ENCODE measurements around the gene TSPO2.

Gene TSPO2

DNA sequence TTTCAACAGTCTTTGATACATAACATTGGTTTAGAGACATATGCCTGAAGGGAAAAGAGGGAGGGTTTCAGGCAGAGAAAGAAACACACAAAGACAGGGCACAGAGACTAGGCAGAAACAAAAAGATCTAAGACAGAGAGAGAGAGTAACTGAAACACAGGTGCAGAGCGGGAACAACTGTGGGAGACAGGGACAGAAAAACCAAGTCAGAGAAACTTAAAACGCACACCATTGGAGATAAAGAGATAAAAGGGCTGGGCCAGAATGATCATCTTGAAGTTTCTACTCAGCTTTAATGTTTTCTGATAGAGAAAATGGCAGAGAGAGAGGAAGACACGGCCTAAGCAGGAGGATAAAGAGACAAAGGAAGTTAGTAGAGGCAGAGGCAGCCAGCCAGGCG lies 15.0 kb upstream of the TSPO2 start:
- no peak for DNase-seq

DNA sequence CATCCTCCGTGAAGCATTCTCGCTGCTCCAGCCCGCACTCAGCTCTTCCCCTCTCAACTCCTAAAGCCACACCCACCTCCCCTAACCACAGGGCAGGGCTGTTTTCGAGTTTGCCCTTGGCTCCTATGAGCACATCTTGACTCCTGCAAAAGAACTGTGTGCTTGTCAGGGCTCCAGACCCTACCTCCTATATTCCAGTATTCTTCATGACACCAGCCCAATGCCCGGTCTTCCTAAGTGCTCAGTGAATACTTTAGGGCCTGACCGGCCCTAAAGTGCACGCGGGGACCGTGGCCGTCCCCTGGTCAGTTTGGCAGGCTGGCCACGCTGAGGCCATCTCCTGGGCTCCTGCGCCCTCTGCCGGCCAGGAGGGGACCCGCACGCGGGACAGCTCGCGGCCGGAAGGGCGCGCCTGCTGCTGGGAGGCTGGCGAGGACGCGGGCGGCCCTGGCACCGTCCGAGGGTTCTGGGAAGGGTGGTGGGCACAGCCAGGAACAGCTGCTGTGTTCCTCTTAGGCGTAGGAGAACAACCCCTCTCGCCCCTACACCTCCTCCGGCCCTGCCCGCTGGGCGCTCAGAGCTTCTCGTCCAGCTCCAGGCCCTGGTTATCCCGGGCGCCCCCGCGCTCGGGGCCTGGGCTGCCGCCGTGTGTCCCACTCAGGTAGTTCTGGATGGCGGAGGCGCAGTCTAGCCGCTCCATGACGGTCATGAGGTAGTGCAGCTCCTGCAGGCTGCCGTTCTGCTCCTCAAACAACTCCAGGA lies 14.3 kb upstream of the TSPO2 start:
- DNase-seq, result peak in 49 of 56 donors; percentile 13 to 84 (median 41)

DNA sequence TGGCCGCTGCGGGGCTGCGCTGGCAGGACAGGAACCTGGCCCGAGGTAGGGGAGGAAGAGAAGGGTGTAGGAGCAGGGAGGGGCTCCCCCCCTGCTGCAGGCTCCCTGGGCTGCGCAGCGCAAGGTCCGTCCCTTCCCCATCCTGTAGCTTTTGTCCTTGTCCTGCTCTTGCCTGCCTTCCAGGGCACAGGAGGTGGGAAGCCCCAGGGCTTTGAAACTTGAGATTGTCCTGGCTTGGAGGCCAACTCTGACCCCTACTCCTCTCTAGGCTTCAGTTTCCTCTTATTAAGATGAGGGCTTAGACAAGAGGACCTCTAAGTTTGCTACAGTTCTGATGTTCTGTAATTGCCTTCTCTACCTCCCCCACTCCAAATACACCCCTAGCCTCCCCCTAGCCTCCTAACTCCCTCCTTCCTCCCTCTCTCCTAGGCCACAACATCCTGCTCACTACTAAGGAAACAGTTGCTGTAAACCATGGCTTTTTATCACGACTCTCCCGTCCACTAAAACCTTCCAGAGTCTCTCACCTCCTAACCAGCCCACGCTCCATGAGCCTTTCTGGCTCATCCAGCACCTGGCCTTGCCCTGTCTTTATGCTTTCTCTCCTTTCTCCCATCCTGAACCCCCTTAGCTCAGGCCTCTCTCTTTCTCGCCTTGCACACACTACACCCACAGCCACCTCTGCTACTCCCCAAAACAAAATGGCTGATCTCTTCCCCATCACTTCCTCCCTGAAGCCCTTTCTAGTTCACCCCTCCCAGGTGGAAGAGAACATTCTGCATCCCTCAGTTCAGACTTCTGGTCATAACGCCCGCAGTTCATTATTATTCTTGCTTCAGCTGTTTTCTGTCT lies 13.5 kb upstream of the TSPO2 start:
- no peak for DNase-seq

DNA sequence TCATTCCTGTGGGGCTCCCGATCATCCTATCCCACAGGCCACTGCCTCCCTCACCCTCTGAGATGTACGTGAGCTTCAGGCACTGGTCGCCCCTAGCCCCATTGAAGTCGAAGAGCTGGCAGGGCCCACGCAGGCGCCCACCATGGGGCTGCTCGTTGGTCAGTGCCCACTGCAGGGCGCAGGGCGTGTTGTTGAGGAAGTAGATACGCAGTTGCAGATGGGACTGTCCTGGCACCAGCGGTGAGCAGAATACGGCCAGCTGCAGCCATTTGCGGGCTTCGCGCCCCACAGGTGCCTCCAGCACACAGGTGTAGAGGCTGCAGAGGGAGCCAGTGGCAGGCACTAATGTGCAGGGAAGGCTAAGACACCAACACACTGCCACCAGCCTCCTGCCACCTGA lies 9.4 kb upstream of the TSPO2 start:
- DNase-seq, result no peak

DNA sequence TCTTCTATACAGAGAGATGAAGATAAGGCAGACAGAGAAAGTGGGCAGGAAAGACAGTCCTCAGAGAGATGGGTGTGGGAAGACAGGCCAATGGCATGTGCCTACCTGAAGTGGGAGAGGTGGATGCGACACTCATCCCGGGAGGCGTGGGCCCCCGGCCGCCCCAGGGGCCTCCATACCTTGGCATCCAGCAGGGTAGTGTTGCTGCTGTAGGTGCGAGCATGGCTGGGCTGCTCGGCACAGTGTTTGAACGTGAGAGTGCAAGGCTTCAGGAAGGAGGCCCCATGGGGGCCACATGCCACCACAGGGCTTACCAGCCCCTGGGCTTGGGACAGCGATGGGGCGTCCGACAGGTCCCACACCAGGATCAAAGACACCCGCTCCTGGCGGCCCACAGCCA lies 8.5 kb upstream of the TSPO2 start:
- DNase-seq, result no peak

DNA sequence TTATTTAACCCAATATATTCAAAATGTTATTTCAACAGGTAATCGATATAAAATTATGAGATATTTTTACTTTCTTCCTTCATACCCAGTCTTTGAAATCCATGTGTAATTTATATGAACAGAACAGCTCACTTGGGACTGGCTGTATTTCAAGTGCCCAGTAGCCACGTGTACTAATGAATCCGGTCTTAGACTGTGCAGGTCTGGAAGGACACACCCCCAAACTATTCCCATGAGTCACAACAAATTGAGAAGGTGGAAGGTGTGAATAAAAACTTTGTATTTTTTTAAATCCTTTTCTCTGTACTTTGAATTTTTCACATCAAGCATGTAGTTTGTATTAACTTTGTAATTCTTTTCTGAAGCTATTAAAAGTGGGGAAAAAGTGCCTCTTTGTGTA lies 6.1 kb upstream of the TSPO2 start:
- DNase-seq, result no peak

DNA sequence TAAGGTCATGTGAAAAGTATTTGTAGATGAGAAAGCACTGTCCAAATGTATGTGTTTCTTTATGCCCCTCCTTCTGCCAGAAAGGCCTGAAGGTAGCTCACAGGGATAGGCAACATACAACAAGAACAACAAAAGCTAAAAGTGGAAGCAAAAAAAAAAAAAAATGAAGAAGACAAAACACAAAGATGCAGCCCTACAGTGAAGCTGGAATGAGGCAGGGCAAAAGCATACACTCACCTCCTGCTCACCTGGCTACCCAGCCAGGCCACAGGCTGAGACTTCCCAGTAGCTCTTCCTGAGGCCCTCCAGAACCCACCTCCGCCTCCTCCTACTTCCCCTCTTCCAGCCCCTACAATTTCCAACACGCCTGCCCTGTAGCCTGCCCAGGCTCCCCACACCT lies 5.7 kb upstream of the TSPO2 start:
- DNase-seq, result no peak

DNA sequence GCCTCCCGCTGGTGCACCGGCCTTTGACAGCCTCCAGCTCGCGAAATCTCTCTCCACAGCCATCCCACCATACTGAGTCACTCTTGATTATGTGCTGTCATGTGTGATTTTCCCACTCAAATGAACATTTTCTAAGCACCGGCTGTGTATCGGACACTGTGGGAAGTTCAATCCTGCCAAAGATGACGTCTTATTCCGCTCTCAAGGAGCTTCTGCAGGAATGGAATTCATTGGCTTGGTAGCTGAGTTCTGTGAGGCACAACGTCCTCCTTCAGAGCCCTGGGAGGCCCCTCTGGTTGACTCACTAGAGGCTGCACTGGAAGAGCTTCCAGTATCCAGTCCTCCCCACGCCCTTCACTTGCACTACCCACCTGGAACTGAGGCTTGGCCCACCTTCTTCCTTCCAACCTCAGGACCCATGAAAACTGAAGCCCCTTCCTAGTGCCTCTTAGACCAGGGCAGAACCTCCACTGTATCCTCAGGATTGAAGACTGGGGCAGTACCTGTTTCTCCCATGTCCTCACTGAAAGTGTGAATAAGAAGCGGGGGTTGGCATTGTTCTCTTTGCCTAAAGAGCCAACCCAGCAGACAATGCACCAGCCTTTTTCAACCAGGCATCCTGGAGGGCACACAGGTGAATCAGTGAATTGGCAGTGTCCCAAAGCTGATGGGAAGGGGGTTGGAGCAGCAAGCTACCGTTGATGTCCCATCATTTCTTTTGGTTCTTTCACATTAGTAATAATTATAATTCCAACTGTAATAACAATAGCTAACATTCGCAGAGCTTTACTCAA lies 5.0 kb upstream of the TSPO2 start:
- peak in 6 of 56 donors; percentile 3 to 16 (median 12) for DNase-seq

DNA sequence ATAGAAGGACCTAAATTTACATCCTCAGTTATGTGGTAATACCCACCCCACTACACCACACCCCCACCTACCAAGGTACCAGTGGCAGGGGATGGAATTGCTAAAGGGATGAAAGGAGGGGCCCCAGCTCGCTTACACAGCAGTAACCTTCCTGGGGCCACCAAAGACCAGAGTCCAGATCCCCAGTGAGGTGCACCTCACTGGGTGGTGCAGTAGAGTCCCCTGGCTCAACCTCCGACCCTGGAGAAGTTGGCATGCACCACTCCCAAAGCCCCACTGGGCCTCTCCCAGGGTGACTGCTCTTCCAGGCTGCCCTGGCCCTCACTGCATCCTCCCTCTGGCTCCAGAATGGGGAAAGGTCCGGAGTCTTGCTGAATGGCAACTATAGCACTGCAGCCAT lies 4.1 kb upstream of the TSPO2 start:
- no peak for DNase-seq

DNA sequence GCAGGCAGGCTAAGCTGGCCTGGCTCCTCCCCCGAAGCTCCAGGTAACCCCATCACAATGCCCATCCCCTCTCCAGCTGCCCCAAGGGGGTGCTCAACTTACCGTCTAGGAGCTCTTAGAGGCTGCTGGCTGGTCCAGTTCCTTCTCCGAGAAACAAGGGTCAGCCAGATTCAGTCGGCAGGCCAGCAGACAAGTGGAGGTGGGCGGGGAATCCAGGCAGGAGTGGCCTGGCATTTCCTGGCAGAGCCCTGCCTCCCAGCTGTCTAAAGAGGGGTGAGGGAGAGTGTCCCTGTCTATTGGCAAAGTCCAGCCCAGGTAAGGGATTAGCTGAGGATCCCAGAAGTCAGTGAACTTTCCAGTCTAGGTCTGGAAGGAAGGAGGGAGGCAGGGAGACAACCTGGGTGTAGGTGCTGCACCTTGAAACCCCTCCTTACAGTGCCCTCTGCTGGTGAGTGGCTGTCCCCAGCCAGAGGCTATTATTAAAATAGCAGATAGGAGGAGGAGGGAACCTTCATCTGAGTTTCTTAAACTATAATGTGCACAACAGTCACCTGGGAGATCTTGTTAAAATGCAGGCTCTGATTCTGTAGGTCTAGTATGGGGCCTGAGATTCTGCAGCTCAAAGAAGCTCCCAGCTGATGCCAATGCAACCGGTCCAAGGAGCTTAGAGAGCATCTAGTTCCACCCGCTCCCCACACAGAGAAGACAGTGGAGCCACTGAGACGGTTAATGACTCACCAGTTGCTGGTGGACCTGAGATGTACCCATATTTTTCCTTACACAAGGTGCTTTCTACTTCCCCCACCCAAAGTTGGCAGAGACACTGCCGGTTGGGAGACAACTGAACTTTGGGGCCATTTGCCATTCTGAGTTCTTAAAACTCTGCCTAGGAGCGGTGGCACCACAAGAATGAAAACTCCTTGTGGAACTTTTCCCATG lies 2.9 kb upstream of the TSPO2 start, which contains the start of gene UNC5CL:
TSS of gene UNC5CL (minus strand) at position 162 of the 939 bp plus-strand sequence. CDS start 4,147 bp downstream, outside the sequence.
- peak in 10 of 56 donors; percentile 2 to 50 (median 8) for DNase-seq

DNA sequence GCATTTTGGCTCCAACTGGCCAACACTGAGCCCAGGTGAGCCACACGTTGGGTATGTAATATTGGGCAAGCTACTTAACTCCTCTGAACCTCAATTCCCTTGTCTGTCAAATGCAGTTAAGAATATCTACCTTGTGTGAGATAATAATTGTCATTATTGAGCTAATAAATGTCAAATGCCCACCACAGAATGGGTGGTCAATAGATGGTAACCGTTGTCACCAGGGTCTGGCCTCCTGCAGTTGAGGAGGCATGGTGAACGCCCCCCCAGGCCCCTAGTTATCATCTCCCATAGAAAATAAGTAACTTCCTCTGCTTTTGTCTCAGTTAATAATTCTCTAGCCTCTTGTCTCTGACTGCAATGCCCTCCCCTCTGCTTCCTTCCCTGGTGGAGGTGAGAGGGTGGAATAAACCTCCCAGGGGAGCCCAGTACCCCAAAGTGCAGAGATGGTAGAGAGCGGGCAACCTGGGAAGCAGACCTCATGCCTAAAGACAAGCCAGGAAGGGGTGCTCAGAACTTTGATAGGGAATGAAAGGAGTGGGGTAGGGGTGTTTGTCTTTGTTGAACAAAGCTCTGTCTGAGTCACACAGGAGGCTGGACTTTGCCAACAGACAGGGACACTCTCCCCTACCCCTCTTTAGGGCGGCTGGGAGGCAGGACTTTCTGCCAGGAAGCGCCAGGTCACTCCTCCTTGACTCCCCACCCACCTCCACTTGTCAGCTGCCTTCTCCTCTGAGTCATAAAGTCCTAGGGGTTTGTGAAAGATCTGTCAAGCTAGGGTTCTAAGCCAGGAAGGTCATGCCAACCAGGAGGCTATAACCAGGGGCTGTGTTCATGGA lies 1.9 kb upstream of the TSPO2 start:
- DNase-seq, result no peak

DNA sequence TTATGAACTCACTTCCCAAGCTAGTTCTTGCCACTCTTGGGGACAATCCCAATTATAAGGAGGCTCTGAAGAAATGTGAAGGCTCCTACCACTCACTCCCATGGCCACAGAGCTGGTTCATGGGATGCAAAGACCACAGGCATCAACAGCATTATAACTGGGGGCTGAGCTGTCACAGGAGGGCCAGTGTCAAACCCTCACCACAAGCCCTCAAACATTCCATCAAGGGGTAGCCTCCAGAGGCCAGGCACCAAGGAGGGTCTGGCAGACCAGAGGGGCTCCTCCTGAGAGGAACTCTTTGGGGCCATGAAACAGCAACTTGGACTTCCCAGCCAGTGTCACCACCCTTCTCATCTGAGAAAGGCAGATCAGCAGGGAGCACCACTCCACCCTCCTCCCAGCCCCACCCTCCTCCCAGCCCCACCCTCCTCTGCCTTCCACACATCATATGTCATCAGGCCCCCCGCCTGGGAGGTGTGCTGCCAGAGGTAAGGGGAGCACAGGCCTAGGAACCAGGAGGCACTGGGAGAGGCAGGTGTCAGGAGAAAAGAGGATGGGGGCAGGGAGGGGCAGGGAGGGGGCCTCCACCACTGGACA lies 1.2 kb upstream of the TSPO2 start:
- DNase-seq, result no peak

DNA sequence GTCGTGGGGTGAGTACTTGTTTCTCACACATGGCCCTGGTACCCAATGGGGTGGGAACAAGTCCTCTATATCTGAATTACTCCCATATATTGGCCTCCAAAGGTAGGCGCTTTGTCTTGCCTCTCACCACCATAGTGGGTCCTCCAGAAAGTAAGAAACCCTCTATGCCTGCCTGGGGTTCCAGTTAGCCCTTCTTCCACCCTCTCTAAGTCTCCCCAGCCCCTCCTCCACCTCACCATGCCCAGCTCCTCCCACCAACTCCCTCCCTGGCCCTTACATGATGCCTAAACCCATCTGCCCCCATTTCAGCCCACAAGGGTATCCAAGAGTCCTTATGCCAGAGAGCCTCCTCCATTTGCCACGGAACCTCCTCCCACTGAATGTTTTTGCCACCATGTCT lies 884 bp downstream of the TSPO2 start:
- DNase-seq, result no peak

DNA sequence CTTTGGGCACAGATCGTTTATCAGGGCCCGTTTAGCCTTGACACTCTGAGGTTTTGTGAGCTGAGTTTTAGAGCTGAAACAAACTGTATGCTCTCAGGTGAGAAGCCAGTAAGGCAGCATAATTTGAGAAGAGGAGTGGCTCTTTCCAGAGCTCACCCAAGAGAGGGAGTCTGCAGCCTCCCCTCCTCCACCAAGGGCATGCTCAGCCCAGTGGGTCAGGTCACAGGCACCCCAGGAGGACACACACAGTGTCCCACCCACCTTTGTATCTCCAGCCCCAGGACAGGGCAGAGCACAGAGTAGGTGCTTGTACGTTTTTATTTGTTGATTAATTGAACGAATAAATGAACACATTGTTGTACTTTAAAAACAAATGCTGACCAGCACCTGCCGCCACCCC lies 3.4 kb downstream of the TSPO2 start:
- DNase-seq, result no peak

DNA sequence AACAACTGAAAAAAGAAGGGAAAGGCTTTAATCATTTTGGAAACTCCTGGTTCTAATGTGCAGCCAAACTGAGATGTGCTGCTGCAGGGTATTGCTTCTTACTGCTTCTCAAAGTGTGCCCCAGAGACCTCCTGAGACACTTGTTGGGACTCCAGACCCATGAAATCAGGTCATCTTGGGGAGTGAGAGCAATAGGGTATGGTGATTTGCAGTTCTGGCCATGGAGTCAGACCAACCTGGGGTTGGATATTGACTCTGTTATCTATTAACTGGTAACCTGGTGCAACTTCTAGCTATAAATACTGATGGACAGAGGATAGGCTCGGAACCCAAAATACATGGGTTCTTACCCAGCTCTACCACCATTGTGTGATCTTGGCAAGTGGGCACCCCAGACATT lies 3.8 kb downstream of the TSPO2 start:
- DNase-seq, result no peak

DNA sequence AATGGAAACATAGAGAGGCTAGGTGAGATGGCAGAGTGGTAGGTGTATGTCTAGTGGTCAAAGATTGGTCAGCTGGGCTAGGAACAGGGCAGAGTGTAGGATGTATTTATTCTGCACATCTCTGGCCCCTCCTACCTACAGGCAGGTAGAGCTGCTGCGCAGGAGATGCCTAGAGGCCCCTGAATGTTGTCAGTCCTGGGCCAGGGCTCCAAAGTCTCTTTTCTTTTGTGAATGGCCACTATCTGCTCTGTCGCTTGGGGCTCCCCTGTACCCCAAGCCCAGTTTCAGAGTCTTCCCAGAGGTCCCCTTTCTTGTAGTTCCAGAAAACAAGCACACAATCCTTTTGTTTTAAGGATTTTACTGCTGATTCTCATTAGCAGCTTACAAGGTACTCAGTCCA lies 5.0 kb downstream of the TSPO2 start:
- no peak for DNase-seq

DNA sequence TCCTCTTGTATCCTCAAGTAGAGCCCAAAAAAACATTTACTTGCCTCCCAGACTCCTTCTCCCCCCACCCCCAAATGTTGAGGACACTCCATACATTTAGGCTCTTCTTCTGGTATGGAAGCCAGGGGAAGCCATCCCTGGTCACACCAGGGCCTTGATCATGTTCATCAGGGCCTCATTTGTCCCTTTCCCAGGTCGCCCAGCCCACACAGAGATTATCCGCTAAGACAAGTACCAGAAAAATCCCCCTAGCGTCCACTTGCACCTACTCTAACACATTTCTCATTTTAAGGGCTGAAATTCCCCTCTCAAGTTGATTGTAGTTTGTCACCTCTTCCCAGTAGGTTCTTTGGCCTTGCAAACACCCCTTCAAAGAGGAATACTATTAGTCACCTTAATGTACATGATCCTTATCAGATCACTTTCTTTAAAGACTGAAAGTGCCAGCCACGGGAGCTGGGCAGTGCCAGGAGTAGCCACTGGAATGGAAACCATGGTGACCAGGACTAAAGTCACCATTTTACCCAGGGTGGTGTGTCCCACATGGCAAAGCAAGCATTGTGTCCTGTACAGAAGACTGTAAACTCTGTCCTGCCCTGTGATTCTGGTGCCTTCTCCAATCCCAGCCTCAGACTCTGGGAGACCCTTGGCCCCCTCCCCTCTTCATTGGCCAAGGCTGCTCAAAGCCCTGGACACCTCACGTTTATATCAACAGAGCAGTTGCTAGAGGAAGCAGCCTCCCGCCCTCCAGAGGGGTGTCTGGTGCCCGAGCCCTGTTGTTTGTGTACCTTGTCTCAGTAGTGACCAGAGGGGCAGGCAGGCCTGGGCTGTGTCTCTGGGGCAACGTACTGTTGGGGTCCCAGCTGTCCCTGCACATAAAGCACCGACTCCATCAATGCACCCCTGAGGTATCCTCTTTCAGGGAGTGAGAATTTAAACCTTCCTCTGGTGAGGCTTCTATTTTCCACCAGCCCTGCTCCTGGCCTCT lies 5.8 kb downstream of the TSPO2 start:
- DNase-seq, result no peak

DNA sequence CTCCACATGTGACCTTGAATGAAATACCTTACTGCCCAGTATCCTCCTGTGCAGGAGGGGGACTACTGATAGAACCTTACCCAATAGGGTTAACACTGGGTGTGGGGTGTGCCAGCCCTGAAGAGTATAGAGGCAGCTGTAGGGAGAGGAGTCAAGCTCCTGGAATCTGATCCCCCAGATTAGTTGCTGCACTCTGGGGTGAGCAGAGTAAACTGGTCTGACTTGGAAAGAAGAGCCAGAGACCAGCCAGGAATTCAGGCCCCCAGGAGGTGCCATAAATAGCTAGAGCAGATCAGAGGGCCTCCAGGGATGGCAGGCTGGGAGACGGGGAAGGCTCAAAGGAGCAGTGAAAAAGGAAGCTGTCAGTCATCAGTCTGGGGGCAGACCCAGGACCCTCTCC lies 7.3 kb downstream of the TSPO2 start:
- DNase-seq, result no peak

All from nucleus accumbens (tissue), 56 donors.